GM12878 (cell line): ENCODE measurements around the gene SH3BP5. TPM values are rescaled to one million over a fixed set of nuclear protein-coding genes. Genes with fewer than 3 reads are reported as not detected.

Experiments
- ATAC-seq: fragments of 200-7000 bp; cut with Tn5 transposase; 3 replicates; pipeline ENCODE4 v1.9.1; 2020; ENCODE audit warnings: mild to moderate bottlenecking, moderate library complexity
- BruUV-seq: library from RNA; stranded (reverse); fragments of 400-500 nt; replicated peaks from 2 replicates; lab custom pipeline; 2021; lab: Mats Ljungman, UMichigan
- CTCF ChIA-PET: fragments of 300-600 bp; sonication (Branson Sonifier 250); formaldehyde crosslinking; extraction: SDS; loops from one replicate; lab custom pipeline; 2021; ENCODE audit warnings: inconsistent platforms; lab: Yijun Ruan, JAX
- POLR2A ChIA-PET: fragments of 350-600 bp; formaldehyde crosslinking; extraction: SDS; loops from one replicate; lab custom pipeline; 2021; ENCODE audit warnings: inconsistent platforms; lab: Charles Lee
- RAD21 ChIA-PET: fragments of 300-600 bp; sonication (Branson Sonifier 250); formaldehyde crosslinking; loops from one replicate; lab custom pipeline; 2023; ENCODE audit warnings: antibody characterized with exemption; ENCODE audit not compliant: unreplicated experiment; lab: Charles Lee
- SMC1A ChIA-PET: fragments of 300-600 bp; sonication (Branson Sonifier 250); formaldehyde crosslinking; loops from one replicate; lab custom pipeline; 2023; ENCODE audit not compliant: unreplicated experiment, uncharacterized antibody; lab: Charles Lee
- DNase-seq: peaks from one replicate; pipeline ENCODE4 v3.0.0-alpha.2; 2011; ENCODE audit warnings: low read depth, low spot score
- FAIRE-seq: peaks from 3 replicates; lab custom pipeline; 2011; peaks lifted over from hg19 to GRCh38; lab: Jason Lieb, UNC
- H2AFZ ChIP-seq: 2 replicates; pipeline ENCODE4 v1.6.0; 2011; ENCODE audit warnings: low read depth, low read length, control low read depth; ENCODE audit not compliant: control insufficient read depth
- H3K27ac ChIP-seq: 2 replicates; pipeline ENCODE4 v1.5.1; 2011; ENCODE audit warnings: control low read depth; ENCODE audit not compliant: control insufficient read depth, insufficient read depth
- H3K27me3 ChIP-seq, 2 experiments: replicated peaks in 1 of 2; 2 replicates each; pipeline versions ENCODE4 v1.6.0 to v1.6.1; 2011; ENCODE audit warnings: low read length in 1 of 2; ENCODE audit not compliant: control insufficient read depth in 2 of 2, insufficient read depth in 2 of 2
- H3K36me3 ChIP-seq, 2 experiments: 2 replicates each; pipeline ENCODE4 v1.5.1; 2011; ENCODE audit warnings: low read length in 1 of 2; ENCODE audit not compliant: control insufficient read depth in 2 of 2, insufficient read depth in 2 of 2
- H3K4me1 ChIP-seq: 2 replicates; pipeline ENCODE4 v1.6.1; 2011; ENCODE audit warnings: mild to moderate bottlenecking, low read length, moderate library complexity, mixed read lengths; ENCODE audit not compliant: control insufficient read depth, insufficient read depth
- H3K4me2 ChIP-seq: 2 replicates; pipeline ENCODE4 v1.6.0; 2011; ENCODE audit warnings: control low read depth; ENCODE audit not compliant: control insufficient read depth, insufficient read depth
- H3K4me3 ChIP-seq: fragments of 200-600 bp; sonication (generic); 2 replicates; pipeline ENCODE4 v1.5.1; 2016
- H3K79me2 ChIP-seq: 2 replicates; pipeline ENCODE4 v1.6.0; 2011; ENCODE audit warnings: low read length; ENCODE audit not compliant: control insufficient read depth, insufficient read depth
- H3K9ac ChIP-seq: 2 replicates; pipeline ENCODE4 v1.8.0; 2011; ENCODE audit warnings: low read length, control low read depth, mixed read lengths; ENCODE audit not compliant: control insufficient read depth, insufficient read depth
- H3K9me3 ChIP-seq: replicated peaks from 3 replicates; pipeline ENCODE4 v1.5.1; 2011; ENCODE audit warnings: mild to moderate bottlenecking, low read length; ENCODE audit not compliant: control insufficient read depth, insufficient read depth
- H4K20me1 ChIP-seq: 2 replicates; pipeline ENCODE4 v1.6.0; 2011; ENCODE audit not compliant: control insufficient read depth, insufficient read depth
- BMI1 ChIP-seq: fragments of 450-650 bp; IDR thresholded peaks from 2 replicates; pipeline ENCODE4 v1.6.1; 2016; ENCODE audit warnings: mild to moderate bottlenecking, moderate library complexity, borderline replicate concordance
- CHD1 ChIP-seq: IDR thresholded peaks from 2 replicates; pipeline ENCODE4 v1.6.1; 2012; ENCODE audit warnings: low read depth, low read length, improper control_type of control experiment
- KLF5 ChIP-seq: fragments of 450-650 bp; IDR thresholded peaks from 2 replicates; pipeline ENCODE4 v1.6.1; 2014; ENCODE audit warnings: mild to moderate bottlenecking; ENCODE audit not compliant: partially characterized antibody
- MYC ChIP-seq: IDR thresholded peaks from 2 replicates; pipeline ENCODE4 v1.6.1; 2011; ENCODE audit warnings: mild to moderate bottlenecking, low read length, moderate library complexity, inconsistent platforms; ENCODE audit not compliant: insufficient read depth, insufficient replicate concordance, insufficient read length, severe bottlenecking
- NR2C2 ChIP-seq: IDR thresholded peaks from 2 replicates; pipeline ENCODE4 v1.6.1; 2011; ENCODE audit warnings: borderline replicate concordance, low read depth; ENCODE audit not compliant: control insufficient read depth, insufficient read length
- PAX5 ChIP-seq: IDR thresholded peaks from 2 replicates; pipeline ENCODE4 v1.6.1; 2011; ENCODE audit warnings: low read depth, low read length, borderline replicate concordance
- POLR2AphosphoS5 ChIP-seq: IDR thresholded peaks from 2 replicates; pipeline ENCODE4 v1.6.1; 2011; ENCODE audit warnings: mild to moderate bottlenecking, low read length, inconsistent platforms
- SIX5 ChIP-seq: IDR thresholded peaks from 2 replicates; pipeline ENCODE4 v1.6.1; 2011; ENCODE audit warnings: mild to moderate bottlenecking, low read depth, low read length, moderate library complexity; ENCODE audit not compliant: severe bottlenecking
- SPI1 ChIP-seq: IDR thresholded peaks from 2 replicates; pipeline ENCODE4 v1.6.1; 2011; ENCODE audit warnings: low read depth, mild to moderate bottlenecking, low read length, moderate library complexity, borderline replicate concordance; ENCODE audit not compliant: insufficient read depth
- TARDBP ChIP-seq: IDR thresholded peaks from 2 replicates; pipeline ENCODE4 v1.6.1; 2016; ENCODE audit warnings: borderline replicate concordance
- TBL1XR1 ChIP-seq: IDR thresholded peaks from 2 replicates; pipeline ENCODE4 v1.6.1; 2012; ENCODE audit warnings: low read depth, low read length, improper control_type of control experiment
- WGBS: methylation state at CpG from one replicate; pipeline ENCODE4 v1.1.6; 2016; ENCODE audit warnings: low lambda C conversion rate; ENCODE audit not compliant: insufficient replicate concordance, insufficient coverage; ENCODE audit errors: missing lambda C conversion rate; 5-methylcytosine and 5-hydroxymethylcytosine counted together
- in situ Hi-C: fragments of 300-500 bp; cut with MboI; formaldehyde crosslinking; loops from 9 replicates; pipeline ENCODE4 v1.14.3; 2018; ENCODE audit warnings: mixed read lengths
- intact Hi-C: fragments of 100-400 bp; cut with micrococcal nuclease; formaldehyde crosslinking; loops from one replicate; pipeline ENCODE4 v1.14.2; 2022; ENCODE audit not compliant: unreplicated experiment
- polyA plus RNA-seq, 11 experiments: library from polyadenylated mRNA; depleted of rRNA in 4 of 11; unstranded in 6 of 11; stranded (reverse) in 5 of 11; fragments of >200 nt; fragmentation: Nextera tagmentation in 4 of 11; fragmentation: Illumina TruSeq in 1 of 11; extraction: Ambion mirVana in 4 of 11; extraction: Trizol in 1 of 11; gene quantifications; 1 replicate in 1 of 11; 2 replicates in 10 of 11; pipeline versions ENCODE4 v1.2.1 to v1.2.3, GENCODE V29; 2011 to 2016; ENCODE audit warnings: inconsistent platforms in 2 of 11, missing spikeins in 2 of 11, low read depth in 1 of 11
- total RNA-seq, 4 experiments: library from RNA; depleted of rRNA in 3 of 4; stranded (reverse); fragments of >200 nt in 3 of 4; fragmentation: Illumina TruSeq in 1 of 4; extraction: Trizol in 1 of 4; gene quantifications; 2 replicates each; pipeline versions ENCODE4 v1.2.1 to v1.2.3, GENCODE V29; 2013 to 2021
- TF ChIP-seq, protein P1 (sequence below): fragments of 450-650 bp; IDR thresholded peaks from 2 replicates; pipeline ENCODE4 v1.6.1; 2014; ENCODE audit warnings: mild to moderate bottlenecking
- TF ChIP-seq, protein P2 (sequence below): fragments of 450-650 bp; IDR thresholded peaks from 2 replicates; pipeline ENCODE4 v1.6.1; 2017; ENCODE audit warnings: antibody characterized with exemption, mild to moderate bottlenecking, moderate library complexity
- TF ChIP-seq, protein P3 (sequence below): IDR thresholded peaks from 2 replicates; pipeline ENCODE4 v1.6.1; 2012; ENCODE audit warnings: mild to moderate bottlenecking, low read depth, low read length

Gene SH3BP5
- total and polyA plus RNA-seq, 10 of the 15 experiments (the other 5 are each of a cell fraction or from before 2014, with no cell fraction given), result 14.9 to 87.5 (median 43.7) TPM

DNA sequence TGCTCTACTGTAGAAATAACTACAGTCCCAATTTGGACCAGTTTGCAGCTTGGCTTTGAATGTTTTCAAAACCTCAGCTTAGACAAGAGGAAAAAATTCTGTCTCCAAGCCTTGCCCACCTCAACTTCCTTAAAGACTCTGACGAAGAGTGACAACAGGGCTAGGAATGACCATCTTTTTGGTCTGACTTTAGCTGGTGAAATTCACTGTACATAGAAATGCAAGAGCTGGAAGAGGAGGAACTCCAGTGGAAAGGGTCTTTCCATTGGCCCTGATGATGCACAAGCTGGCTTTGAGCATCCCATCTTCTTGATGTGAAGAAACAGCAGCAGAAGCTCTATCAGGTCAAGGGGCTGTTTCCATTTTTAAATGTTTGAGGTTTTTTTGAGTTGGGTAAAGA, 22.7 kb upstream of the SH3BP5 start:
- ChIA-PET POLR2A (interaction anchor here (0.7 to 3.0 kb wide), 4 partner anchors 10 to 32 kb away, joined by 3 to 16 read pairs (median 4); no protein-coding TSS in a partner anchor), CTCF (interaction anchor here (0.8 to 4.0 kb wide), 7 partner anchors 7 to 237 kb away, joined by 3 to 13 read pairs (median 3); partner anchors contain the start of gene SH3BP5), SMC1A (interaction anchor here (0.6 to 2.6 kb wide), 14 partner anchors 9 to 87 kb away, joined by 3 to 23 read pairs (median 4); no protein-coding TSS in a partner anchor), RAD21 (interaction anchor here (1.0 to 1.2 kb wide), 5 partner anchors 9 to 201 kb away, joined by 3 to 5 read pairs (median 4); partner anchors contain the start of gene SH3BP5)
- intact Hi-C loops (no loop called here), in situ Hi-C loops (loop anchor here (25.0 kb wide), 2 partner anchors 1157 to 1557 kb away; partner anchors contain the start of gene RFTN1)
- H4K20me1 ChIP-seq, result no peaks in the 10 kb centered on the region
- H3K9me3 ChIP-seq, result peaks cover 8% of the 10 kb centered on the region; the same call in 2 of the 3 replicates
- no peaks in the 10 kb centered on the region for H3K36me3 ChIP-seq
- no peaks in the 10 kb centered on the region for H3K27me3 ChIP-seq
- ATAC-seq (no peak), FAIRE-seq (no peak), DNase-seq (no peak)
- no peak overlapping the region for H3K27ac ChIP-seq
- 100% methylated on average over 1 of the region's 1 CpG for WGBS
- H3K9ac ChIP-seq, result no peak overlapping the region
- H3K4me2 ChIP-seq, result no peak overlapping the region
- H2AFZ ChIP-seq, result no peak overlapping the region
- no peak overlapping the region for H3K4me3 ChIP-seq
- no TSS peak for BruUV-seq
- H3K79me2 ChIP-seq, result no peaks in the 10 kb centered on the region
- peaks cover 27% of the 10 kb centered on the region for H3K4me1 ChIP-seq
- TF ChIP-seq TARDBP, result no peak
- TF ChIP-seq, protein P1, sequence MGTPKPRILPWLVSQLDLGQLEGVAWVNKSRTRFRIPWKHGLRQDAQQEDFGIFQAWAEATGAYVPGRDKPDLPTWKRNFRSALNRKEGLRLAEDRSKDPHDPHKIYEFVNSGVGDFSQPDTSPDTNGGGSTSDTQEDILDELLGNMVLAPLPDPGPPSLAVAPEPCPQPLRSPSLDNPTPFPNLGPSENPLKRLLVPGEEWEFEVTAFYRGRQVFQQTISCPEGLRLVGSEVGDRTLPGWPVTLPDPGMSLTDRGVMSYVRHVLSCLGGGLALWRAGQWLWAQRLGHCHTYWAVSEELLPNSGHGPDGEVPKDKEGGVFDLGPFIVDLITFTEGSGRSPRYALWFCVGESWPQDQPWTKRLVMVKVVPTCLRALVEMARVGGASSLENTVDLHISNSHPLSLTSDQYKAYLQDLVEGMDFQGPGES, result no peak
- TF ChIP-seq, protein P2, sequence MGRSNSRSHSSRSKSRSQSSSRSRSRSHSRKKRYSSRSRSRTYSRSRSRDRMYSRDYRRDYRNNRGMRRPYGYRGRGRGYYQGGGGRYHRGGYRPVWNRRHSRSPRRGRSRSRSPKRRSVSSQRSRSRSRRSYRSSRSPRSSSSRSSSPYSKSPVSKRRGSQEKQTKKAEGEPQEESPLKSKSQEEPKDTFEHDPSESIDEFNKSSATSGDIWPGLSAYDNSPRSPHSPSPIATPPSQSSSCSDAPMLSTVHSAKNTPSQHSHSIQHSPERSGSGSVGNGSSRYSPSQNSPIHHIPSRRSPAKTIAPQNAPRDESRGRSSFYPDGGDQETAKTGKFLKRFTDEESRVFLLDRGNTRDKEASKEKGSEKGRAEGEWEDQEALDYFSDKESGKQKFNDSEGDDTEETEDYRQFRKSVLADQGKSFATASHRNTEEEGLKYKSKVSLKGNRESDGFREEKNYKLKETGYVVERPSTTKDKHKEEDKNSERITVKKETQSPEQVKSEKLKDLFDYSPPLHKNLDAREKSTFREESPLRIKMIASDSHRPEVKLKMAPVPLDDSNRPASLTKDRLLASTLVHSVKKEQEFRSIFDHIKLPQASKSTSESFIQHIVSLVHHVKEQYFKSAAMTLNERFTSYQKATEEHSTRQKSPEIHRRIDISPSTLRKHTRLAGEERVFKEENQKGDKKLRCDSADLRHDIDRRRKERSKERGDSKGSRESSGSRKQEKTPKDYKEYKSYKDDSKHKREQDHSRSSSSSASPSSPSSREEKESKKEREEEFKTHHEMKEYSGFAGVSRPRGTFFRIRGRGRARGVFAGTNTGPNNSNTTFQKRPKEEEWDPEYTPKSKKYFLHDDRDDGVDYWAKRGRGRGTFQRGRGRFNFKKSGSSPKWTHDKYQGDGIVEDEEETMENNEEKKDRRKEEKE, result no peak
- TF ChIP-seq, protein P3, sequence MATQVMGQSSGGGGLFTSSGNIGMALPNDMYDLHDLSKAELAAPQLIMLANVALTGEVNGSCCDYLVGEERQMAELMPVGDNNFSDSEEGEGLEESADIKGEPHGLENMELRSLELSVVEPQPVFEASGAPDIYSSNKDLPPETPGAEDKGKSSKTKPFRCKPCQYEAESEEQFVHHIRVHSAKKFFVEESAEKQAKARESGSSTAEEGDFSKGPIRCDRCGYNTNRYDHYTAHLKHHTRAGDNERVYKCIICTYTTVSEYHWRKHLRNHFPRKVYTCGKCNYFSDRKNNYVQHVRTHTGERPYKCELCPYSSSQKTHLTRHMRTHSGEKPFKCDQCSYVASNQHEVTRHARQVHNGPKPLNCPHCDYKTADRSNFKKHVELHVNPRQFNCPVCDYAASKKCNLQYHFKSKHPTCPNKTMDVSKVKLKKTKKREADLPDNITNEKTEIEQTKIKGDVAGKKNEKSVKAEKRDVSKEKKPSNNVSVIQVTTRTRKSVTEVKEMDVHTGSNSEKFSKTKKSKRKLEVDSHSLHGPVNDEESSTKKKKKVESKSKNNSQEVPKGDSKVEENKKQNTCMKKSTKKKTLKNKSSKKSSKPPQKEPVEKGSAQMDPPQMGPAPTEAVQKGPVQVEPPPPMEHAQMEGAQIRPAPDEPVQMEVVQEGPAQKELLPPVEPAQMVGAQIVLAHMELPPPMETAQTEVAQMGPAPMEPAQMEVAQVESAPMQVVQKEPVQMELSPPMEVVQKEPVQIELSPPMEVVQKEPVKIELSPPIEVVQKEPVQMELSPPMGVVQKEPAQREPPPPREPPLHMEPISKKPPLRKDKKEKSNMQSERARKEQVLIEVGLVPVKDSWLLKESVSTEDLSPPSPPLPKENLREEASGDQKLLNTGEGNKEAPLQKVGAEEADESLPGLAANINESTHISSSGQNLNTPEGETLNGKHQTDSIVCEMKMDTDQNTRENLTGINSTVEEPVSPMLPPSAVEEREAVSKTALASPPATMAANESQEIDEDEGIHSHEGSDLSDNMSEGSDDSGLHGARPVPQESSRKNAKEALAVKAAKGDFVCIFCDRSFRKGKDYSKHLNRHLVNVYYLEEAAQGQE, result no peak
- no peak for TF ChIP-seq SPI1
- no peak for TF ChIP-seq BMI1
- no peak for TF ChIP-seq POLR2AphosphoS5
- TF ChIP-seq SIX5, result no peak
- no peak for TF ChIP-seq KLF5
- TF ChIP-seq TBL1XR1, result no peak
- TF ChIP-seq NR2C2, result no peak
- no peak for TF ChIP-seq PAX5
- TF ChIP-seq CHD1, result no peak
- no peak for TF ChIP-seq MYC
